Keratinocyte (primary cell): ENCODE data around the gene CHRM4. TPM values are rescaled to one million over a fixed set of nuclear protein-coding genes. Genes with fewer than 3 reads are reported as not detected.

Experiments used
- DNase-seq: peaks from one replicate; pipeline ENCODE4 v3.0.0-alpha.2; 2011; ENCODE audit warnings: low read depth, missing footprints, low spot score
- FAIRE-seq: peaks from 2 replicates; lab custom pipeline; 2011; peaks lifted over from hg19 to GRCh38; lab: Jason Lieb, UNC
- H2AFZ ChIP-seq: 2 replicates; pipeline ENCODE4 v1.6.0; 2012; ENCODE audit warnings: low read length, control low read depth, inconsistent platforms; ENCODE audit not compliant: control insufficient read depth
- H3K27ac ChIP-seq: 2 replicates; pipeline ENCODE4 v1.5.1; 2011; ENCODE audit warnings: low read length; ENCODE audit not compliant: control insufficient read depth, insufficient read depth
- H3K27me3 ChIP-seq: 3 replicates; pipeline ENCODE4 v1.6.0; 2011; ENCODE audit warnings: low read length; ENCODE audit not compliant: control insufficient read depth, insufficient read depth; ENCODE audit errors: extremely low read depth
- H3K36me3 ChIP-seq, 2 experiments: 2 replicates in 1 of 2; 3 replicates in 1 of 2; pipeline ENCODE4 v1.5.1; 2011; ENCODE audit warnings: low read length in 2 of 2, mild to moderate bottlenecking in 1 of 2; ENCODE audit not compliant: control insufficient read depth in 2 of 2, insufficient read depth in 2 of 2; ENCODE audit errors: extremely low read depth in 1 of 2
- H3K4me1 ChIP-seq: 3 replicates; pipeline ENCODE4 v1.5.1; 2011; ENCODE audit warnings: low read length; ENCODE audit not compliant: control insufficient read depth, insufficient read depth; ENCODE audit errors: extremely low read depth
- H3K4me2 ChIP-seq: 3 replicates; pipeline ENCODE4 v1.6.0; 2011; ENCODE audit warnings: low read depth, low read length; ENCODE audit not compliant: control insufficient read depth, insufficient read depth; ENCODE audit errors: extremely low read depth
- H3K4me3 ChIP-seq, 3 experiments: fragments of 200-600 bp in 1 of 3; sonication (generic) in 1 of 3; 2 replicates in 2 of 3; 3 replicates in 1 of 3; pipeline ENCODE4 v1.5.1; 2011 to 2016; ENCODE audit warnings: low read length in 3 of 3, mild to moderate bottlenecking in 3 of 3, control low read depth in 2 of 3, inconsistent platforms in 1 of 3, low read depth in 1 of 3, mixed read lengths in 1 of 3, mixed run types in 1 of 3, moderate library complexity in 1 of 3; ENCODE audit not compliant: control insufficient read depth in 2 of 3, insufficient read depth in 2 of 3; ENCODE audit errors: extremely low read depth in 1 of 3
- H3K79me2 ChIP-seq: 2 replicates; pipeline ENCODE4 v1.6.0; 2012; ENCODE audit warnings: low read length; ENCODE audit not compliant: control insufficient read depth, insufficient read depth
- H3K9ac ChIP-seq: 3 replicates; pipeline ENCODE4 v1.6.0; 2011; ENCODE audit warnings: low read length; ENCODE audit not compliant: control insufficient read depth, insufficient read depth; ENCODE audit errors: extremely low read depth
- H3K9me1 ChIP-seq: 3 replicates; pipeline ENCODE4 v1.6.0; 2011; ENCODE audit warnings: low read length; ENCODE audit not compliant: control insufficient read depth, insufficient read depth; ENCODE audit errors: extremely low read depth
- H3K9me3 ChIP-seq: 2 replicates; pipeline ENCODE4 v1.5.1; 2012; ENCODE audit warnings: low read depth, low read length; ENCODE audit not compliant: control insufficient read depth
- H4K20me1 ChIP-seq: 3 replicates; pipeline ENCODE4 v1.6.0; 2011; ENCODE audit warnings: low read length; ENCODE audit not compliant: control insufficient read depth, insufficient read depth; ENCODE audit errors: extremely low read depth
- CTCF ChIP-seq, 3 experiments: IDR thresholded peaks in 1 of 3; conservative IDR thresholded peaks in 1 of 3; optimal IDR thresholded peaks in 1 of 3; 2 replicates in 2 of 3; 3 replicates in 1 of 3; pipeline versions ENCODE3 to v1.5.1; 2011; ENCODE audit warnings: low read length in 3 of 3, mild to moderate bottlenecking in 3 of 3, moderate library complexity in 2 of 3, control low read depth in 1 of 3, inconsistent platforms in 1 of 3; ENCODE audit not compliant: insufficient read depth in 2 of 3; ENCODE audit errors: extremely low read depth in 1 of 3
- EZH2 ChIP-seq: IDR thresholded peaks from one replicate; pipeline ENCODE4 v1.6.1; 2012; ENCODE audit warnings: inconsistent platforms, mild to moderate bottlenecking, low read length, moderate library complexity
- dilution Hi-C: fragments of 300-500 bp; cut with MboI; formaldehyde crosslinking; loops from one replicate; pipeline ENCODE4 v1.7.0; 2020; ENCODE audit warnings: low sequenced_read_pairs; ENCODE audit not compliant: extremely low pct_ligation_motif_present
- polyA plus RNA-seq, 5 experiments: library from polyadenylated mRNA; depleted of rRNA in 3 of 5; stranded (reverse) in 3 of 5; stranded (forward) in 1 of 5; unstranded in 1 of 5; fragments of >200 nt; gene quantifications; 1 replicate in 1 of 5; 2 replicates in 3 of 5; 3 replicates in 1 of 5; pipeline versions ENCODE4 v1.2.1 to v1.2.3, GENCODE V29; 2011 to 2012; ENCODE audit warnings: missing spikeins in 2 of 5, low read depth in 1 of 5, low replicate concordance in 1 of 5

Gene CHRM4
- polyA plus RNA-seq, 1 donor (not counting 4 experiments of a cell fraction or from before 2014, with no cell fraction given), result not detected

GRCh38 chr11:46366260-46366659, 25.3 kb downstream of the CHRM4 start:
- peaks cover 40% of the 10 kb centered on the region for H3K79me2 ChIP-seq
- H3K4me3 ChIP-seq, result no peak overlapping the region
- no peaks in the 10 kb centered on the region for H3K27me3 ChIP-seq
- no peak for TF ChIP-seq CTCF (optimal IDR thresholded peaks at IDR 0.05 in 1 of 3, IDR thresholded peaks at IDR 0.05 in 1 of 3, conservative IDR thresholded peaks at IDR 0.05 in 1 of 3; ENCODE audit: extremely low read depth in 1 of 3, insufficient read depth in 2 of 3, low read length in 3 of 3)
- TF ChIP-seq EZH2, result no peak
- H3K9me3 ChIP-seq, result no peaks in the 10 kb centered on the region
- H3K36me3 ChIP-seq, result peaks cover 22 to 38% of the 10 kb centered on the region in 2 experiments
- no peak overlapping the region for H3K4me2 ChIP-seq
- dilution Hi-C loops, result no loop called here
- no peak overlapping the region for H2AFZ ChIP-seq
- no peak for FAIRE-seq
- H3K9me1 ChIP-seq, result peaks cover 3% of the 10 kb centered on the region
- H3K27ac ChIP-seq, result no peak overlapping the region
- H3K4me1 ChIP-seq, result peaks cover 3% of the 10 kb centered on the region
- H4K20me1 ChIP-seq, result peaks cover 11% of the 10 kb centered on the region
- no peak overlapping the region for H3K9ac ChIP-seq
- DNase-seq, result no peak

DNA sequence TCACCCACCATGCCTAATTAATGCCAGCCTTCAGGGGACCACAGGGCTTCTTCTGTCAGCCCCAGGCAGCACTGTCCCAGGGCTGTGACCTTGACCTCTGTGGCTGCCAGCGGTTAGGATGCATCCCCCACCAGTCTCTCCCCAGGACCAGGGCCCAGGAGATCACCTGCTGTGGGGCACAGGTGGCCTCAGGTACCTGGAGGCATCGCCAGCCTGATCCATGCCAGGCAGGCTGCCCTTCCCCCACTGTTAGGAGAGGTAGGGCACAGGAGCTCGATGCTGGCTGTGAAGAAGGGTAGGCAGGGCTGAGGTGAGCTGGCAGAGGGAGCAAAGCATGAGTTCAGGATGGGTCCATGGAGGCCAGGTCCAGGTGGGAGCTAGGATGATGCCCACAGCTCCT, 26.8 kb downstream of the CHRM4 start:
- Histone ChIP-seq H3K27ac (no peak overlapping the region), H3K79me2 (peaks cover 49% of the 10 kb centered on the region), H4K20me1 (peaks cover 14% of the 10 kb centered on the region), H2AFZ (no peak overlapping the region), H3K4me1 (peaks cover 3% of the 10 kb centered on the region), H3K9ac (no peak overlapping the region), H3K4me3 (no peak overlapping the region), H3K9me3 (no peaks in the 10 kb centered on the region), H3K27me3 (no peaks in the 10 kb centered on the region), H3K9me1 (peaks cover 3% of the 10 kb centered on the region), H3K4me2 (no peak overlapping the region), H3K36me3 (peaks cover 15 to 31% of the 10 kb centered on the region in 2 experiments)
- FAIRE-seq, result no peak
- no peak for TF ChIP-seq CTCF (optimal IDR thresholded peaks at IDR 0.05 in 1 of 3, IDR thresholded peaks at IDR 0.05 in 1 of 3, conservative IDR thresholded peaks at IDR 0.05 in 1 of 3; ENCODE audit: extremely low read depth in 1 of 3, insufficient read depth in 2 of 3, low read length in 3 of 3)
- no peak for TF ChIP-seq EZH2
- dilution Hi-C loops, result no loop called here
- DNase-seq, result no peak
